Progenitor cell of endocrine pancreas (in vitro differentiated cells): ENCODE results near the gene GRIA2. TPM values are rescaled to one million over a fixed set of nuclear protein-coding genes. Genes with fewer than 3 reads are reported as not detected.

Experiments
- DNase-seq: peaks from one replicate; pipeline ENCODE4 v3.0.0; 2021; ENCODE audit warnings: low spot score; ENCODE audit not compliant: unreplicated experiment
- H3K27ac Mint-ChIP-seq: 2 replicates; pipeline ENCODE4 v1.8.0; 2021; ENCODE audit warnings: mild to moderate bottlenecking, moderate library complexity, mixed read lengths
- H3K27me3 Mint-ChIP-seq: 2 replicates; pipeline ENCODE4 v1.8.0; 2021; ENCODE audit warnings: mixed read lengths
- H3K36me3 Mint-ChIP-seq: 2 replicates; pipeline ENCODE4 v1.8.0; 2022; ENCODE audit warnings: mixed read lengths; ENCODE audit not compliant: insufficient read depth
- H3K4me1 Mint-ChIP-seq: 2 replicates; pipeline ENCODE4 v1.8.0; 2021; ENCODE audit warnings: low read depth, mixed read lengths
- H3K4me3 Mint-ChIP-seq: 2 replicates; pipeline ENCODE4 v1.8.0; 2021; ENCODE audit warnings: low read depth, mild to moderate bottlenecking, moderate library complexity, mixed read lengths
- H3K9me3 Mint-ChIP-seq: 2 replicates; pipeline ENCODE4 v1.8.0; 2021; ENCODE audit warnings: low read depth, mixed read lengths
- total RNA-seq: library from RNA; stranded (reverse); gene quantifications from 2 replicates; pipeline ENCODE4 v1.2.1, GENCODE V29; 2021
- TF ChIP-seq, protein P1 (sequence below): fragments of 200-600 bp; sonication (generic); IDR thresholded peaks from one replicate; pipeline ENCODE4 v1.5.0; 2021; ENCODE audit warnings: antibody characterized with exemption, mild to moderate bottlenecking; ENCODE audit not compliant: unreplicated experiment

The GRIA2 gene
- total RNA-seq, 1 donor from 2014 or later: 2.5 TPM

DNA sequence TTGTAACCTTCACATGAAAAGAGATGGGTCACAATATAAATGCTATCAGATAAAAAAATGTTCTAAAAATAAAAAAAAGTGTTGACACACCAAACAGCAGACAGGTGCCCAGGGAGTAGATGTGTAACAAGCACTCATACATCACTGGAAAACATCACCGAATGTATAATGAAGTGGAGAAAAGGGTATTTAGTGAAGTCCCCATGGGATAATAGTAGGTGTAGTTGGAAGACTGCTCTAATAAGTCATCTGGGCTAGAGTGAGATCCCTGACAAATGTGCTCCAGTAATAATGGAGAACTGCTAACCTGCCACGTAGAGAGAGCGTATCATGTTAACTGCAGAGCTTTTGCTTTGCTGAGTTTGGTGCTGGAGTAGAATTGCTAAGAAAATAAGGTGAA, 152.0 kb downstream of the GRIA2 start:
- DNase-seq: no peak

DNA sequence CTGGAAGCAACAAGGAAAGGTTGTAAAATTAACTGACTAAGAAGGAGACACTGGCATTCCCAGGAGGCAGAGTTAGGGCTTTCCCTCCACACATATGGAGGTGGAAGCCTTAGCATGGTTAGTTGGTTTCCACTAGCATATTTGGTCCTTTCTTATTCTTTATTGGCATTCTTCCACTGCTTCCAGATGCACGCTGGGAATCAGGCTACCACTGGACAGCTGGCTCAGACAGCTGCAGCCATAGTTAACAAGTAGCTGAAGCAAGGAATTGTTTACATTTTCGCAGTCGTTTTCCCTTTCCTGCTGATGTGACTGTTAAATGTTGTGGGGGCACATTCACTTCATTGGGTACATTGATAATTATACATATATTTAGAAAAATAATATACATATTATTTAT, 169.2 kb downstream of the GRIA2 start:
- Mint-ChIP-seq H3K27ac (no peak overlapping the region), H3K4me1 (peaks cover 2% of the 10 kb centered on the region), H3K9me3 (peaks cover 4% of the 10 kb centered on the region), H3K27me3 (no peaks in the 10 kb centered on the region), H3K36me3 (no peaks in the 10 kb centered on the region), H3K4me3 (no peak overlapping the region)
- TF ChIP-seq, protein P1, sequence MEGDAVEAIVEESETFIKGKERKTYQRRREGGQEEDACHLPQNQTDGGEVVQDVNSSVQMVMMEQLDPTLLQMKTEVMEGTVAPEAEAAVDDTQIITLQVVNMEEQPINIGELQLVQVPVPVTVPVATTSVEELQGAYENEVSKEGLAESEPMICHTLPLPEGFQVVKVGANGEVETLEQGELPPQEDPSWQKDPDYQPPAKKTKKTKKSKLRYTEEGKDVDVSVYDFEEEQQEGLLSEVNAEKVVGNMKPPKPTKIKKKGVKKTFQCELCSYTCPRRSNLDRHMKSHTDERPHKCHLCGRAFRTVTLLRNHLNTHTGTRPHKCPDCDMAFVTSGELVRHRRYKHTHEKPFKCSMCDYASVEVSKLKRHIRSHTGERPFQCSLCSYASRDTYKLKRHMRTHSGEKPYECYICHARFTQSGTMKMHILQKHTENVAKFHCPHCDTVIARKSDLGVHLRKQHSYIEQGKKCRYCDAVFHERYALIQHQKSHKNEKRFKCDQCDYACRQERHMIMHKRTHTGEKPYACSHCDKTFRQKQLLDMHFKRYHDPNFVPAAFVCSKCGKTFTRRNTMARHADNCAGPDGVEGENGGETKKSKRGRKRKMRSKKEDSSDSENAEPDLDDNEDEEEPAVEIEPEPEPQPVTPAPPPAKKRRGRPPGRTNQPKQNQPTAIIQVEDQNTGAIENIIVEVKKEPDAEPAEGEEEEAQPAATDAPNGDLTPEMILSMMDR: no peak
- no peak for DNase-seq

More for the DNA sequence above, 152.0 kb downstream of the GRIA2 start:
- Mint-ChIP-seq H3K4me3 (no peak overlapping the region), H3K9me3 (no peaks in the 10 kb centered on the region), H3K27me3 (no peaks in the 10 kb centered on the region), H3K27ac (no peak overlapping the region), H3K36me3 (no peaks in the 10 kb centered on the region), H3K4me1 (no peaks in the 10 kb centered on the region)
- TF ChIP-seq, protein P1: no peak

DNA sequence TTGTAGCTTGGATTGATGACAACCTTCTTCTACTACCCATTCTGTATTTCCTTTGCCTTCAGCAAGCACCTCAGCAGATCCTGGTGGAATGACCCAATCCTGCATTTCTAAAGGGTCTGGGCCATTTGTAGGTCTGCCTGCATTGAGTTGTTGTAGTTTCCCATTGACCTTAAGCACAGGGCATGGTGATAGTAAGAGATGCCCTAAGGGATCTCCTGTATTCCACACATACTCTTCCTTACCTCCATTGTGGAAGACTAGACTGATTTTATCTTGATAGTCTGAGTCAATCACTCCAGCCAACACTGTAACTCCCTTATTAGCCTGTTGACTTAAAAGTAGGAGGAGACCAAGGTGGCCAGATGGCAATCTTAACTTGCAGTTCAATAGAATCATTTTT, 184.5 kb downstream of the GRIA2 start:
- Mint-ChIP-seq H3K4me3 (no peak overlapping the region), H3K4me1 (no peaks in the 10 kb centered on the region), H3K27me3 (no peaks in the 10 kb centered on the region), H3K27ac (no peak overlapping the region), H3K36me3 (no peaks in the 10 kb centered on the region), H3K9me3 (no peaks in the 10 kb centered on the region)
- TF ChIP-seq, protein P1: no peak
- no peak for DNase-seq

Other genes with a start within 250 kb of the GRIA2 start
- 42.2 and 42.5 TPM in 2 replicates for gene PDGFC, start 248.9 kb upstream of the GRIA2 start, total RNA-seq
- gene GLRB, start 144.6 kb upstream of the GRIA2 start, total RNA-seq: 9.3 and 11.9 TPM in 2 replicates